COLO668 (cell line): Measurements from ENCODE around the gene NEAT1.

Experiments used
- DNase-seq: peaks from one replicate; lab custom pipeline; 2025; ENCODE audit not compliant: unreplicated experiment; lab: John Stamatoyannopoulos, UW

NEAT1 gene

DNA sequence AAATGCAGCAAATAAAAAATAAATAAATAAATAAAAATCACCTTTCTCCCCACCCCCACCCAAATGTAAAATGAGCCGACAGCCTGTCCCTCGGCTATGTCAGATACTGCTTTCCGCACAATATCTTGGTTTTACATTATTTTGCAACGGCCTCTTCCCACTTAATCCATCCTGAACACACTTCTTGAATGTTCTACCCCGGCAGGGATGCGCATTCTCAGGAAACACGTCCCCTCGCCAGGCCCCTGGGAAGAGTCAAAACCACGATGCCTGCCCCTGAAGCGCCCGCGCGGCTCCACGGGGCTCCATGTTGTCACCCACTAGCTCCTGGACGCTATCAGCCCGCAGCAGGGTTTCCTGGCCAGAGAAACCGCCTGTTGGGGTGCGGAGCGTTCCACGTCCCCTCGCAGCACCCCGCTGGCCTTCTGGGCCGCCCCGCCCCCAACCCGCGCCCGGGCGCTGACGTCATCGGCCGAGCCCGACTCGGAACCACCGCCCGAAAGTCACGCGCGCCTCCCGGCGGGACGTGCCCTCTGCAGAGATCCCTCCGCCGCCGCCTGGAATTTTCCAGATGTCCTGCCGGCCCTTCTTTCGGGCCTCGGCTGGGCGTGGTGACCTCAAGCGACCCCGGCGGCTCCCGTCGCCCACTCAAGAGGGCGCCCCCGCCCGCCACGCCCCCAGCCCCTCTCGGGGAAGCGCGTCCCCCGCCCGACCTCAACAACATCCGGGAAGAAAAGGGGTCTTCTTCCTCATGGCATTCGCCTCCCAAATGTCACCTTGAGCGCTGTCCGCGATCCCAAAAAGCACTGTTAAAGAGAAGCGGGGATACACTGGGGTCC lies 585 bp upstream of the NEAT1 start:
- peak; percentile 98 for DNase-seq

DNA sequence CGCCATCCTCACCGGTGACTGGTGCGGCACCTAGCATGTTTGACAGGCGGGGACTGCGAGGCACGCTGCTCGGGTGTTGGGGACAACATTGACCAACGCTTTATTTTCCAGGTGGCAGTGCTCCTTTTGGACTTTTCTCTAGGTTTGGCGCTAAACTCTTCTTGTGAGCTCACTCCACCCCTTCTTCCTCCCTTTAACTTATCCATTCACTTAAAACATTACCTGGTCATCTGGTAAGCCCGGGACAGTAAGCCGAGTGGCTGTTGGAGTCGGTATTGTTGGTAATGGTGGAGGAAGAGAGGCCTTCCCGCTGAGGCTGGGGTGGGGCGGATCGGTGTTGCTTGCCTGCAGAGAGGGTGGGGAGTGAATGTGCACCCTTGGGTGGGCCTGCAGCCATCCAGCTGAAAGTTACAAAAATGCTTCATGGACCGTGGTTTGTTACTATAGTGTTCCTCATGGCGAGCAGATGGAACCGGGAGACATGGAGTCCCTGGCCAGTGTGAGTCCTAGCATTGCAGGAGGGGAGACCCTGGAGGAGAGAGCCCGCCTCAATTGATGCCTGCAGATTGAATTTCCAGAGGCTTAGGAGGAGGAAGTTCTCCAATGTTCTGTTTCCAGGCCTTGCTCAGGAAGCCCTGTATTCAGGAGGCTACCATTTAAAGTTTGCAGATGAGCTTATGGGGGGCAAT lies 1.1 kb downstream of the NEAT1 start:
- DNase-seq, result no peak

- DNase-seq, result no peak
Observed at GRCh38 chr11:65424205-65425104, 1.9 kb downstream of the NEAT1 start.

DNA sequence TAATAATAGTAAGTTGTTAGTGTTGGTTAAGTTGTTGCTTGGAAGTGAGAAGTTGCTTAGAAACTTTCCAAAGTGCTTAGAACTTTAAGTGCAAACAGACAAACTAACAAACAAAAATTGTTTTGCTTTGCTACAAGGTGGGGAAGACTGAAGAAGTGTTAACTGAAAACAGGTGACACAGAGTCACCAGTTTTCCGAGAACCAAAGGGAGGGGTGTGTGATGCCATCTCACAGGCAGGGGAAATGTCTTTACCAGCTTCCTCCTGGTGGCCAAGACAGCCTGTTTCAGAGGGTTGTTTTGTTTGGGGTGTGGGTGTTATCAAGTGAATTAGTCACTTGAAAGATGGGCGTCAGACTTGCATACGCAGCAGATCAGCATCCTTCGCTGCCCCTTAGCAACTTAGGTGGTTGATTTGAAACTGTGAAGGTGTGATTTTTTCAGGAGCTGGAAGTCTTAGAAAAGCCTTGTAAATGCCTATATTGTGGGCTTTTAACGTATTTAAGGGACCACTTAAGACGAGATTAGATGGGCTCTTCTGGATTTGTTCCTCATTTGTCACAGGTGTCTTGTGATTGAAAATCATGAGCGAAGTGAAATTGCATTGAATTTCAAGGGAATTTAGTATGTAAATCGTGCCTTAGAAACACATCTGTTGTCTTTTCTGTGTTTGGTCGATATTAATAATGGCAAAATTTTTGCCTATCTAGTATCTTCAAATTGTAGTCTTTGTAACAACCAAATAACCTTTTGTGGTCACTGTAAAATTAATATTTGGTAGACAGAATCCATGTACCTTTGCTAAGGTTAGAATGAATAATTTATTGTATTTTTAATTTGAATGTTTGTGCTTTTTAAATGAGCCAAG lies 2.7 kb downstream of the NEAT1 start:
- no peak for DNase-seq

DNA sequence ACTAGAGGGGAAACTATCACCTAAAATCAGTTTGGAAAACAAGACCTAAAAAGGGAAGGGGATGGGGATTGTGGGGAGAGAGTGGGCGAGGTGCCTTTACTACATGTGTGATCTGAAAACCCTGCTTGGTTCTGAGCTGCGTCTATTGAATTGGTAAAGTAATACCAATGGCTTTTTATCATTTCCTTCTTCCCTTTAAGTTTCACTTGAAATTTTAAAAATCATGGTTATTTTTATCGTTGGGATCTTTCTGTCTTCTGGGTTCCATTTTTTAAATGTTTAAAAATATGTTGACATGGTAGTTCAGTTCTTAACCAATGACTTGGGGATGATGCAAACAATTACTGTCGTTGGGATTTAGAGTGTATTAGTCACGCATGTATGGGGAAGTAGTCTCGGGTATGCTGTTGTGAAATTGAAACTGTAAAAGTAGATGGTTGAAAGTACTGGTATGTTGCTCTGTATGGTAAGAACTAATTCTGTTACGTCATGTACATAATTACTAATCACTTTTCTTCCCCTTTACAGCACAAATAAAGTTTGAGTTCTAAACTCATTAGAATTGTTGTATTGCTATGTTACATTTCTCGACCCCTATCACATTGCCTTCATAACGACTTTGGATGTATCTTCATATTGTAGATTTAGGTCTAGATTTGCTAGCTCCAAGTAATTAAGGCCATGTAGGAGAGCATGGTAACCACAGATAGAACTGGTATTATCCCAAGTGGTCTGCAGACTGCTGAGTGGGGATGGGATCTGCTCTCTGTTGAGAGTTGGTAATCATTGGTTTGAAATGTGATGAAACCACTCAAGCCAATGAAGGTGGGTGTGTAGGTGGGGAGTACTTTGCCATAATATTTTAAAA lies 3.6 kb downstream of the NEAT1 start:
- DNase-seq, result no peak

DNA sequence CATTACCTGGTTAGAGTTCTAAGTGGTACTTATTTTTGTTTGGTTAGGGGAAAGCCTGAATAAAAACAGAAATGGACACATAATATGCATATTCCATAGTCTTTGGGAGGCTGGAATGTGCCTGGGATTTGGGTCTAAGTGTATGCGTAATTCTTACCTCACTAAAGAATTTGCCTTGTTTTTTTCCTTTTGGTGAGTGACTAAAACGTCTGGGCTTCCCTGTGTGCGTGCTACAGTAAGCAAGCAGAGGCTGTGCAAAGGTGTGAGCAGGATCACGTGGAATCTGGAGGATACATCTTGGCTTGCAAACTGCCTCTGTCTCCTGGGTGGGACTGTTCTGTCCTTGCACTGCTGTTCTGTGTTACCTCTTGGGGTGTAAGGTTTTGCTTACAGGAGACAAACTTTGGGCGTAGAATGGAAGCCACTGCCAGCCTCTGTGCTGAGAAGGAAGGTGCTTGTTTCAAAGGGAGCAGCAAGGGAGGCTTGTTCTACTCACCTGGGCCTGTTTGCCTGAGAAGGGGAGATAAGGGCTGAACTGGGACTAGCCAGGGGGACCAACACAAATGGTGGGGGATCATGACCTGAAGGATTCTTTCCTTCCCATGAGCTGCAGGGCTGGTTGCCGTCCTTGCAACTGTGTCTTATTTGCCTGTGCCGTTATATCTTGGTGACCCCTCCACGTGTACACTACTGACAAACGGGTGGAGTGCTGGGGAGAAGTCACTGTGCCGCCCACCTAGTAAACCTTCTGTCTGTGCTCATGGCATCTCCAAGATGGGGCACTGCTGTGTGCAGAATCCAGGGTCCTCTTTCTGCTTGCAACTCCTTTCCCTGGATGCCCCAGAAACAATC lies 4.5 kb downstream of the NEAT1 start:
- no peak for DNase-seq

DNA sequence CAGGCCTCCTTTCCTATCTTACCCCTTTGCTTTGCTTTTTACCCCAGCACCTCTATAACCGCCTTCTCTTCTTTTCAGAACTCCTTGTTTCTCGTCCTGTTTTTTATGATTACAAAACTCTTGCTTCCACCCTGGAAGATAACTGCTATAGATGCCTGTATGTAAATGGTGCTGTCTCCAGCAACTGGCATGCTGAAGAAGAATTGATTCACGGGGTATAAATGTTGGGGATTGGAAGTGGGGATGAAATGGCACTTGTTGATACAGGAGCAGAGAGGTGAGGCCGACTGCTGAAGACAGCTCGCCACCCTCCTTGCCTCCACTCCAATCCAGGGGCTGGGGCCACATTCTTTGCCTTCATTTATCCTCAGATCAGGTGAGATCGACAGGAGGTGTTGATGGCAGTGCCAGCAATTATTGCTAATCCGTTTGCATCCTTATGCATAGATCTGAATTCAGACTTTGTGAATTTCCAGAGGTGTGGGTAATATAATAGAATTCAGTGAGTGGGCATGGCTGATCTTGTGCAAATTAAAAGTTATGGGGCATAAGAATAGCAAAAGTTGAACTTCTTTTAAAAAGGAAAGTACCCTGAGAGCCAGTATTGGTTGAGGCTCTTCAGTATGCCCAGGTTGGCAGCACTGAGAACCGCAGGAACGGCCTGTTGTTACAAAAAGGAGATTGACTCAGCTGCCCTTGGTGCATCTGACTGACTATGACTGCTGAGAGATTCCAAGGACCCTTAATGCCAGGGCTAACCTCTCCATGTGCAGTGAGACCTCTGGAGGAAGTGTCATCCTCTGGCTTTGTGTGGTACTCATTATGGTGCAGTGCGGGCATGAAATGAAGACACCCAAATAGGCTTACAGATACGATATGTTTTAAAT lies 5.3 kb downstream of the NEAT1 start:
- no peak for DNase-seq

GRCh38 chr11:65428578-65429067 lies 6.0 kb downstream of the NEAT1 start:
- no peak for DNase-seq

DNA sequence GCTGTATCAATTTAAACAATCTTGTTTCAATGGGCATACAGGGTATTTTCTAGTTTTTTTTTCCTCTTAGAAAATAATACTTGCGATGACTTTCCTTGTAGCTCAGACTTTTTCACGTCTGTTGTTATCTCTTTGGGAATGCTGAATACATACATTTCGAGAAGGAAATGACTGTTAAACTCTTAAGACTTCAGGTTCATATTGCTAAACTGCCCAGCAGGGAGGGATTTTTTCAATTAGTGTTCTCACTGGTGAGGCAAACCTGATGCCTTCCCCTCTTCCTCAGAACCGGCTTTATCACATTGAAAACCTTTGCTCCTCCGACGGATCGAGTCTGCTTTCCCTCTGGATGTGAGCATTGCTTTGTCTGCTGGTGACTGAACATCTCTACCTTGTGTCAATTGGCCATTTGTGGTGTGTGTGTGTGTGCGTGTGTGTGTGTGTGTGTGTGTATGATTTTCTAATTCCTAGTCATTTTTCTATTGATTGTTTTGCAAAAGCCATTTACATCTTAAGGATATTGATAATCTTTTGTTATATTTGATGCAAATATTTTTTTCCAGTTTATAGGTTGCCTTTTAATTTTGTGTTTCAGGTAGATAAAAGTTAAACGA lies 6.6 kb downstream of the NEAT1 start:
- DNase-seq, result no peak

DNA sequence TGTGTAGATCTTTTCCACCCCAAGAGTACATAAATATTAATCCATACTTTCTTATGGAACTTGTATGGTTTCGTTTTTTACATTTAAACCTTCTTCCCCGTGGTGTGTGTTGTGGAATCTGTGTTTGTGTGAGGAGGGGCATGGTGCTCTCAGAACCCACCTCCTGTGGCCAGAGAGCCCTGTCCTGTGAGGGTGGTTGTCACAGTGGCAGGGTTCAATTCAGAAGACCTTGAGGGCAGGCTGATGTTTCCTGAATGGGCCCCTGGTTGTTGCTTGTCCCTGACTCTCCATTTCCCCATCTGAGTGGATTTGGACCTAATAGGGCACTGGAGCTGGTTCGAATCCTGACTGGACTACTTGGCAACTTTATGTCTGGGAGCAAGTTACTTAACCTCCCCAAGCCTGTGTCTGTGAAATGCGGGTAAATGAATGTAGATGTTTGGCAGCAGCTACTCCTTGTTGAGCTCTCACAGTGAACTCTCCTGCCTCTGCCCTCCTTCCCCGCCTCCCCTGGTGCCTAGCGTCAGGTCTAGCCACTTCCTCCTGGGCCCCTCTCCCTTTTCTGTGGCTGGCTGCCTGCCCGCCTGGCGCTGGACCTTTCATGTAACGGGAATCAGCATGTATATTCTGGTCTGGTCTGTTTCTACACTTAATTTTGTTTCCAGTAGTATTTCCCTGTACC lies 7.3 kb downstream of the NEAT1 start:
- no peak for DNase-seq

DNA sequence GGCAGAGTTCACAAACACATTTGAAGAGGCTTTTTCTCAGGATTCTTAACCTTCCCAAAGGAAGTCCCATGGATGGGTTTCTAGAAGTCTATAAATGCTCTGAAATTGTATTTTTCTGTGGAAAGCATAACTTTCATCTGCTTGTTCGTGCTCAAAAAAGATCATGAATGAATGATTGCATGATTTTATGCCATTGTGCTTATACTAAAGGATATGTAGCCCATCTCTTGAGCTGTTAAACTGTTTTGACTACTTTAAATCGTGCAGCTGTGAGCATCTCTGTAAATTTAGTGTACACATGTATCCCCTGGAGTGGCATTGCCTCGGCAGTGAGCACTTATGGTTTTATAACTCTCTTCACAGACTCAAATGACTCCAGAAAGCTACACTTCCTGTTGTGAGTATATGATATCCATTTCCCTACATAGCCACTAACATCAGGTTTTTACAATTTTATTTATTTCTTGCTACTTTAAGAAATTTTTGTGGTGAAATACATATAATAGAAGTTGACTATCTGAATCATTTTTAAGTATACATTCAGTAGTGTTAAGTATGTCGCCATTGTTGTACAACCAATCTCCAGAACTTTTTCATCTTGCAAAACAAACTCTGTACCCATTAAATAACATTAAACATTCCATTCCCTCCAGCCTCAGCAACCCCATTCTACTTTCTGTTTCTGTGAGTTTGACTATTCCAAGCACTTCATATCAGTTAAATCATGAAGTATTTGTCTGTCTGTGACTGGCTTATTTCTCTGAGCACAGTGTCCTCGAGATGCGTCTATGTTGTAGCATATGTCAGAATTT lies 8.0 kb downstream of the NEAT1 start:
- no peak for DNase-seq

- no peak for DNase-seq
Observed at GRCh38 chr11:65431451-65432099, 9.0 kb downstream of the NEAT1 start.

DNA sequence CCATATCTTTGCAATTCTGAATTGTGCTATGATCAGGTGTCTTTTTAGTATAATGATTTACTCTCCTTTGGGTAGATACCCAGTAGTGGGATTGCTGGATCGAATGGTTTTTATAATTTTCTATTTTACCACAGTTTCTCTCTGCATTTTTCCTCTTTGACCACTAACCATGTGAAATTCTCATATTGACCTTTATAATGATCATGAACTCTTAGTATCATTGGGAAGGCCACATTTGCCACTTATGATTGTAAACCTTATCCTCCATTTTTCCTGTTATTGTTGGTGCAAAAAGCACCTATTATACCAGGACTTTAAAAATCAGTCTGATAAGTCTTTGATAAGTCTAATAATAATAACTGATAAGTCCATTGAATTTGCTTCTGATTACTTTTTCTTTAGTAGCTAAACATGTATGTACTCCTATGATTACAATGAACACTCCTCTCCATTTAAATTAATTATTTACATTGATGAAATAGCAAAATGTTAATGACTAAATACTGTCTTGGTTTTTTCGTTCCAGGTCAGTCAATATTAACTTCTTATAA lies 9.6 kb downstream of the NEAT1 start:
- DNase-seq, result no peak

DNA sequence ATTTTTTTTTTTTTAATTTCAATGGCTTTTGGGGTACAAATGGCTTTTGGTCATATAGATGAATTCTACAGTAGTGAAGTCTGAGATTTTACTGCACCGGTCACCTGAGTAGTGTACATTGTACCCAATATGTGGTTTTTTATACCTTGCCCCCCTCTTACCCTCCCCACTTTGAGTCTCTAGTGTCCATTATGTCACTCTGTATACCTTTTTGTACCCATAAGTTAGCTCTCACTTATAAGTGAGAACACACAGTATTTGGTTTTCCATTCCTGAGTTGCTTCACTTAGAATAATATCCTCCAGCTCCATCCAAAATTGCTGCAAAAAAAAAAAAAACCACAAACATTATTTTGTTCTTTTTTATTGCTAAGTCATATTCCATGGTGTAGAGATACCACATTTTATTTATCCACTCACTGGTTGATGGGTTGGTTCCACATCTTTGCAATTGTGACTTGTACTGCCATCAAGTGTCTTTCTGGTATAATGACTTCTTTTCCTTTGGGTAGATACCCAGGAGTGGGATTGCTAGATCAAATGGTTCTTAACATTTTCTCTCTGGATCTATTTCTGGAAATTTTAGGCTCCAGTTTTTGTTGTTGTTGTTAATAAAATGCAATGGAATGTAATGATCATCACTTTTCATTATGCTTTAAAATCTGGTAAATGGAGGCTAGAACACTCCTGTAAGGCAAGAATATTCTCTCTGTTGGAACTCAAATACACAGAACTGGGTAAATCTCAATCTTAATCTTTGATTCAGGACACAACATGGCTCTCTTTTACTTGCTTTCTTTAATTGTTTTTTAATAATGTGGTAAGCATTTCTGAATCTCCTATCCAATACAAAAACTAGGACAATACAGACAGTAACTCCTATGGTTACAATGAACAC lies 10.3 kb downstream of the NEAT1 start:
- DNase-seq, result no peak
